ENCODE data around the gene MYO18B.

MYO18B gene

DNA sequence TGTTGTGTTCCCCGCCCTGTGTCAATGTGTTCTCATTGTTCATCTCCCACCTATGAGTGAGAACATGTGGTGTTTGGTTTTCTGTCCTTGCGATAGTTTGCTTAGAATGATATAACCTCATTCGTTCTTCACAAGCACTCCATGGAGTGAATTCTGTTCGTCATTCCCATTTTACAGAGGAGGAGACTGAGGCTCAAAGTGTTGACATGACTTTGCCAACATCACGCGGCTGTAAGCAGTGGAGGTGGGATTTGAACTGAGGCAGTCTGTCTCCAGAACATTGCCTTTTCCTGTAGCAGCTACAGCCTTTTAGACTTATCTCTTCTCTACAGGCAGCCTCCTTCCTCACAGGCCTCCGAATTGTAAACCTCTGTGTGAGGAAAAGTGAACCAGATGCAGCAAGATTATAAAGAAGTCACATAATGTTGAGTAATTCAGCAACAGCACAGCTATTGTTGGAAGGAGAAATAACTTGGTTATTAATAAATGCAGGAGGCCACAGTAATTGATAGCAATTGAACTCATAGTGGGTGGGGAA lies 74.6 kb downstream of the MYO18B start:
- no peak overlapping the region for H3K27ac ChIP-seq (ENCODE audit: insufficient read depth, low read length, poor library complexity, severe bottlenecking)
- DNase-seq, result no peak
- H3K27me3 ChIP-seq (replicated peaks; ENCODE audit: control insufficient read depth, insufficient read depth, low read length, poor library complexity, severe bottlenecking), result no peaks in the 10 kb centered on the region
- H3K4me1 ChIP-seq (ENCODE audit: control insufficient read depth, insufficient read depth, low read length, poor library complexity, severe bottlenecking), result no peaks in the 10 kb centered on the region
- no peaks in the 10 kb centered on the region for H3K36me3 ChIP-seq (ENCODE audit: control insufficient read depth, insufficient read depth, low read length)
- H3K4me3 ChIP-seq (ENCODE audit: insufficient read depth, low read depth, low read length, poor library complexity, severe bottlenecking), result no peak overlapping the region
- H3K9me3 ChIP-seq (ENCODE audit: control insufficient read depth, low read length), result no peaks in the 10 kb centered on the region

DNA sequence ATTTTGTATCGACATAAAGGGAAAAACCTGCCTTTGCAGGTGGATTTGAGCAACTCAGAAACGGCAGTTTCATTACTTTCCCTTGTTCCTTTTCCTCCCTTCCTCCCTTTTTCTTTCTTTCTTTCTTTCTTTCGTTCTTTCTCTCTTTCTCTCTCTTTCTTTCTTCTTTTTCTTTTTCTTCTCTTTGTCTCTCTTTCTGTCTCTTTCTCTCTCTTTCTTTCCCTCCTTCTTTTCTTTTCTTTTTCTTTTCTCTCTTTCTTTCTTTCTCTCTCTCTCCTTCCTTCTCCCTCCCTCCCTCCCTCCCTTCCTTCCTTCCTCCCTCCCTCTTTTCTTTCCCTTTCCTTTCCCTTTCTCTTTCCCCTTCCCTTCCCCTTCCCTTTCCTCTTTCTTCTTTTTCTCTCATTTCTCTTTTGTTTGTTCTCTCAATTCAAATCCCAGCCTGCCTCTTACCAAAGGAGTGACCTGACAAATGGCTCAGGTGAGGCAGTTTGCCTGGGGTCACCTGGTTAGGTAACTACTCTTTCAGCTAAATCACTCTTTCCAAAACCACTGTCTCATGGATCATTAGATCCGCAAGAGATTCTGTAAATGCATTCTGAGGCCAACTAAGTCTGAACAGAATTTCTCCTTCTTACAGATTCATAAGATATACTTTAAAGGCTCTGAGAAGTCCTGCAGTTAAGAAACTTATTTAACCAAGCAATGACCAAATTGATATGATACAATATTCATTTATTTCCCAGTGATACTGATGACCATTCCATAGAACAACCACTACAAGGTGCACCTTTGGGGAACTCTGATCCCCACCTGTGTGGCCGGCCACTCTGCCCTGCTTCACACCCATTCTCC lies 75.3 kb downstream of the MYO18B start:
- no peaks in the 10 kb centered on the region for H3K36me3 ChIP-seq (ENCODE audit: control insufficient read depth, insufficient read depth, low read length)

DNA sequence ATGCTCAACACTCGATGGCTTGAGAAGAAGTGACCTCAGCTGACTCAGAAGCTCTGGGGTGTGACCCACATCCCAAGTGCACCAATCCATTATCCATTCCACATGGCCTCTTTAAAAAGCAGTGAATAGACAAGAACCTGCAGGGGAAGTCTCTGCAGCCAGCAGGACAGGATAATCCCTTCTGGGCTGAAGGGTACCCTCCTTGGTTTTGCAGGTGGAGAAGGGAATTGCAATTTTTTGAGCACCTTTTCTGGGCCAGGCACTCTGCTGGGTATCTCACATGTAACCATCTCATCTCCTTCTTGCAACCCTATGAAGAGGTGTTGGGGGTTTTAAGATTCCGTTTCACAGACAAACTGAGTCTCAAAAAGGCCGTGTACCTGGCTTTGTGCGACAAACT lies 76.6 kb downstream of the MYO18B start:
- Histone ChIP-seq H3K4me3 (ENCODE audit: insufficient read depth, low read depth, low read length, poor library complexity, severe bottlenecking) (no peak overlapping the region), H3K27me3 (replicated peaks; ENCODE audit: control insufficient read depth, insufficient read depth, low read length, poor library complexity, severe bottlenecking) (no peaks in the 10 kb centered on the region), H3K36me3 (ENCODE audit: control insufficient read depth, insufficient read depth, low read length) (no peaks in the 10 kb centered on the region), H3K27ac (ENCODE audit: insufficient read depth, low read length, poor library complexity, severe bottlenecking) (no peak overlapping the region), H3K9me3 (ENCODE audit: control insufficient read depth, low read length) (no peaks in the 10 kb centered on the region), H3K4me1 (ENCODE audit: control insufficient read depth, insufficient read depth, low read length, poor library complexity, severe bottlenecking) (no peaks in the 10 kb centered on the region)
- DNase-seq, result no peak

More for the DNA sequence above, 75.3 kb downstream of the MYO18B start:
- Histone ChIP-seq H3K4me1 (ENCODE audit: control insufficient read depth, insufficient read depth, low read length, poor library complexity, severe bottlenecking) (no peaks in the 10 kb centered on the region), H3K4me3 (ENCODE audit: insufficient read depth, low read depth, low read length, poor library complexity, severe bottlenecking) (no peak overlapping the region), H3K27ac (ENCODE audit: insufficient read depth, low read length, poor library complexity, severe bottlenecking) (no peak overlapping the region), H3K27me3 (replicated peaks; ENCODE audit: control insufficient read depth, insufficient read depth, low read length, poor library complexity, severe bottlenecking) (no peaks in the 10 kb centered on the region), H3K9me3 (ENCODE audit: control insufficient read depth, low read length) (no peaks in the 10 kb centered on the region)
- no peak for DNase-seq

DNA sequence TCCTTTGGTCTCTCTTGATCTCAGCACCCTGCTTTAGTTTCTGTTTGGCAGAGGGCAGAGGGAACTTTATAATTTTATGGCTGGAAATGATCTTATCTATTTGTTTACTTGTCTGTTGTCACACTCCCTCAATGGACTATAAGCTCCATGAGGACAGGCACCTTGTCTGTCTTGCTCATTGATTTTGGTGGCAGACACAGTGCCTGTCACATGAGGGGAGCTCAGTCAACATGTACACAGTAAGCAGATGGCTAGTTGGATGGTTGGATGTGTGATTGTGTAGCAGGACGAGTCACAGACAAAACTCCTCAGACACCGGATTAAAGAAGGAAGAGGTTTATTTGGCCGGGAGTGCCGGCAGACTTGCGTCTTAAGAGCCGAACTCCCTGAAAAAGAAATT lies 80.4 kb downstream of the MYO18B start:
- no peaks in the 10 kb centered on the region for H3K4me1 ChIP-seq (ENCODE audit: control insufficient read depth, insufficient read depth, low read length, poor library complexity, severe bottlenecking)
- no peaks in the 10 kb centered on the region for H3K9me3 ChIP-seq (ENCODE audit: control insufficient read depth, low read length)
- no peak for DNase-seq
- no peak overlapping the region for H3K4me3 ChIP-seq (ENCODE audit: insufficient read depth, low read depth, low read length, poor library complexity, severe bottlenecking)
- H3K27ac ChIP-seq (ENCODE audit: insufficient read depth, low read length, poor library complexity, severe bottlenecking), result no peak overlapping the region
- H3K36me3 ChIP-seq (ENCODE audit: control insufficient read depth, insufficient read depth, low read length), result no peaks in the 10 kb centered on the region
- no peaks in the 10 kb centered on the region for H3K27me3 ChIP-seq (replicated peaks; ENCODE audit: control insufficient read depth, insufficient read depth, low read length, poor library complexity, severe bottlenecking)

DNA sequence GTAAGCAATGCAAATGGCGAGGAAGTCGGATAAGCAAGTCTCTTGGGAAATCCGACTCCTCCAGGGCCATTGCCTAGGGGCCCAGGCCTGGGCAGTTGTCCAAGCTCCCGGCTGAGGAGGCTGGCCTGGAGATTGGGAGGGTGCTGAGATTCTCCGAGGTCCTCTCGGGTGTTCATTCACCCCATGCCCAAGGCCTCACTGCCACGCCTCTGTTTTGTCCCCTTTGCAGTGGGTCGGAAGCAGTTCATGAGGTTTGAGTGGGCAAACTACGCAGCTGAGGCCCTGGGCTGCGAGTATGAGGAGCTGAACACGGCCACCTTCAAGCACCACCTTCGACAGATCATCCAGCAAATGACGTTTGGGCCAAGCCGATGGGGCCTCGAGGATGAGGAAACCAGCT lies 81.3 kb downstream of the MYO18B start:
- no peaks in the 10 kb centered on the region for H3K9me3 ChIP-seq (ENCODE audit: control insufficient read depth, low read length)
- no peak overlapping the region for H3K27ac ChIP-seq (ENCODE audit: insufficient read depth, low read length, poor library complexity, severe bottlenecking)
- no peak overlapping the region for H3K4me3 ChIP-seq (ENCODE audit: insufficient read depth, low read depth, low read length, poor library complexity, severe bottlenecking)
- no peaks in the 10 kb centered on the region for H3K36me3 ChIP-seq (ENCODE audit: control insufficient read depth, insufficient read depth, low read length)
- H3K27me3 ChIP-seq (replicated peaks; ENCODE audit: control insufficient read depth, insufficient read depth, low read length, poor library complexity, severe bottlenecking), result no peaks in the 10 kb centered on the region
- no peaks in the 10 kb centered on the region for H3K4me1 ChIP-seq (ENCODE audit: control insufficient read depth, insufficient read depth, low read length, poor library complexity, severe bottlenecking)
- DNase-seq, result no peak

DNA sequence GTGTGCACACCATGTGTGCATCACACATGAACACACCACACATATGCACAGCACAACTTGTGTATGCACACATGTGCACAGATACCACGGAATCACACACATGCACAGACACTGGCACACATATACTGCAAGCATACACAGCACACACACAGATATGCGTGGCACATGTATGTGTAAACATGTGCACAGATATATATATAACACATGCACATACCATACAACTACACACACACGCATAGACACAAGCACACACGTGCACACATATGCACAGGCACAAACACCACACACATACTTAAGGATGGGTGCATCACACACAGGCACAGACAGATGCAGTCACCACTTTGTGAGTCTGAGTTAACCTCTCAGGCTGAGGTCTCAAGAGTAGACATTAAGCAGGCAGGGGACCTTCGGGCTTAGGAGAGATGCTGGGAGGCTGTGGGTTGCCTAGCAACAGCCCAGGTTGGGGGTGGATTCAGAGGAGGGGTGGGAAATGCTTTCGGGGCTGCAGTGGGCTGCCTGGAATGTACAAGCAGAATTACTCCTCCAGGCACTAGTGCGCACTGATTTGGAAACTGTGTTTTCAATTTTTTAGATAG lies 82.9 kb downstream of the MYO18B start:
- DNase-seq, result no peak
- H3K27me3 ChIP-seq (replicated peaks; ENCODE audit: control insufficient read depth, insufficient read depth, low read length, poor library complexity, severe bottlenecking), result no peaks in the 10 kb centered on the region
- no peak overlapping the region for H3K4me3 ChIP-seq (ENCODE audit: insufficient read depth, low read depth, low read length, poor library complexity, severe bottlenecking)
- no peaks in the 10 kb centered on the region for H3K9me3 ChIP-seq (ENCODE audit: control insufficient read depth, low read length)
- H3K4me1 ChIP-seq (ENCODE audit: control insufficient read depth, insufficient read depth, low read length, poor library complexity, severe bottlenecking), result no peaks in the 10 kb centered on the region
- no peaks in the 10 kb centered on the region for H3K36me3 ChIP-seq (ENCODE audit: control insufficient read depth, insufficient read depth, low read length)
- no peak overlapping the region for H3K27ac ChIP-seq (ENCODE audit: insufficient read depth, low read length, poor library complexity, severe bottlenecking)

DNA sequence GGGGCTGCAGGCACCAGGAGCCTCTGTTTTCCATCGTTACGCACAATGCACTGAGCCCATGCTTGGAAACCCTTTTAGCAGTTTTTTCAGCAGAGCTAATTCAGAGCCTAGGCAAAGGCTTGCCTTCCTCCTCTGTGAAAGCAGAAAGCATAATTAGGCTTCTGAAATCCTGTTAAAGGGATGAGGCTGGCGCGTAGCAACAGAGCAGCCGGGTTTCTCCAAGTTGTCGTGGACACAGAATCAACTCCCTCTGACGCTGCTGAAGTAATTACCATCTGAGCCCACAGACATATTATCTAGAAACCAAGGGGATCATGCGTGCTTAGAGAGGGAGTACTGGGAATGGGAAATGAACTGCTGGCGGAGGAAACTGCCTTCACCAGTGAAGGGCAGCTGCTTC lies 85.4 kb downstream of the MYO18B start:
- Histone ChIP-seq H3K4me1 (ENCODE audit: control insufficient read depth, insufficient read depth, low read length, poor library complexity, severe bottlenecking) (no peaks in the 10 kb centered on the region), H3K36me3 (ENCODE audit: control insufficient read depth, insufficient read depth, low read length) (no peaks in the 10 kb centered on the region), H3K27ac (ENCODE audit: insufficient read depth, low read length, poor library complexity, severe bottlenecking) (no peak overlapping the region), H3K27me3 (replicated peaks; ENCODE audit: control insufficient read depth, insufficient read depth, low read length, poor library complexity, severe bottlenecking) (no peaks in the 10 kb centered on the region), H3K9me3 (ENCODE audit: control insufficient read depth, low read length) (no peaks in the 10 kb centered on the region), H3K4me3 (ENCODE audit: insufficient read depth, low read depth, low read length, poor library complexity, severe bottlenecking) (no peak overlapping the region)
- DNase-seq, result no peak

DNA sequence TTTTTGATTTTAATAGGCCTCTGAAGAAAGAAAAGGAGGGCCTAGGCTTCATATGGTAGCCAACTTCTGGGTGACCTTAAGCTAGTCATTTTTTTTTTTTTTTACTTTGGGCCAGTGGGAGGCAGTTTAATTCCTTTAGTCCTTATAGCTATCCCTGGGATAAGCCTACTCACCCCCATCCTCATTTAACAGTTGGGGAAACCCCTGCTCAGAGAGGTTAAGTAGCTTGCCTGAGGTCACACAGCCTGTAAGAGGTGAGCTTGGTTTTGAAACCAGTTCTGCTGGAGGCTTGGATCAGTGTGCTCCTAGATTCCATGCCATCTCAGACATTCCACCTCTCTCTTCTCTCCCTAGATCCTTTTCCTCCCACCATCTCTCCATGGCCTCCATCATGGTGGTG lies 86.4 kb downstream of the MYO18B start:
- Histone ChIP-seq H3K4me3 (ENCODE audit: insufficient read depth, low read depth, low read length, poor library complexity, severe bottlenecking) (no peak overlapping the region), H3K27ac (ENCODE audit: insufficient read depth, low read length, poor library complexity, severe bottlenecking) (no peak overlapping the region), H3K4me1 (ENCODE audit: control insufficient read depth, insufficient read depth, low read length, poor library complexity, severe bottlenecking) (no peaks in the 10 kb centered on the region), H3K9me3 (ENCODE audit: control insufficient read depth, low read length) (no peaks in the 10 kb centered on the region), H3K36me3 (ENCODE audit: control insufficient read depth, insufficient read depth, low read length) (no peaks in the 10 kb centered on the region), H3K27me3 (replicated peaks; ENCODE audit: control insufficient read depth, insufficient read depth, low read length, poor library complexity, severe bottlenecking) (no peaks in the 10 kb centered on the region)
- DNase-seq, result no peak

DNA sequence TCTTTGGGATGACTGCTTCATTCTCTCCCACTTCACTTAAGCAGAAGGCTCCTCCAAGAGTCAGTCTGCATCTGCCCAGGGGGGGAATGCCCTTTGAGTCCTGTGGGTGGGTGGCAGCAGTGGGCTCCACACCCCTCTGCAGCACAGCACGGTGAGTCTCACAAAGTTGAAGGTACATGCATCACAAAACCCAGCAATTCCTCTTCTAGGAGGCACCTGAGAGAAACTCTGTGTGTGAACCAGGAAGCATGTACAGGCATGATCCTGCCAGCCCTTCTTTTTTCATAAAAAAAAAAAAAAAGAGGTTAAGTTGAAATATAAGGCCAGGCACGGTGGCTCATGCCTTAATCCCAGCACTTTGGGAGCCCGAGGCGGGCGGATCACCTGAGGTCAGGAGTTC lies 87.2 kb downstream of the MYO18B start:
- Histone ChIP-seq H3K4me3 (ENCODE audit: insufficient read depth, low read depth, low read length, poor library complexity, severe bottlenecking) (no peak overlapping the region), H3K36me3 (ENCODE audit: control insufficient read depth, insufficient read depth, low read length) (no peaks in the 10 kb centered on the region), H3K27ac (ENCODE audit: insufficient read depth, low read length, poor library complexity, severe bottlenecking) (no peak overlapping the region), H3K9me3 (ENCODE audit: control insufficient read depth, low read length) (no peaks in the 10 kb centered on the region), H3K27me3 (replicated peaks; ENCODE audit: control insufficient read depth, insufficient read depth, low read length, poor library complexity, severe bottlenecking) (no peaks in the 10 kb centered on the region), H3K4me1 (ENCODE audit: control insufficient read depth, insufficient read depth, low read length, poor library complexity, severe bottlenecking) (no peaks in the 10 kb centered on the region)
- DNase-seq, result no peak

Data from effector memory CD4-positive, alpha-beta T cell (primary cell).